Activated CD8-positive, alpha-beta memory T cell treated with anti-CD3 and anti-CD28 coated beads, Interleukin-2, amount 50 U/mL, for 48 hours (primary cell): ENCODE measurements around the gene GGA1.
A peak's percentile ranks its signal among the peaks of the same experiment; 100 is the strongest.

Source experiments
- DNase-seq: peaks from one replicate; pipeline ENCODE4 v3.0.0-alpha.2; 2020

The GGA1 gene, protein sequence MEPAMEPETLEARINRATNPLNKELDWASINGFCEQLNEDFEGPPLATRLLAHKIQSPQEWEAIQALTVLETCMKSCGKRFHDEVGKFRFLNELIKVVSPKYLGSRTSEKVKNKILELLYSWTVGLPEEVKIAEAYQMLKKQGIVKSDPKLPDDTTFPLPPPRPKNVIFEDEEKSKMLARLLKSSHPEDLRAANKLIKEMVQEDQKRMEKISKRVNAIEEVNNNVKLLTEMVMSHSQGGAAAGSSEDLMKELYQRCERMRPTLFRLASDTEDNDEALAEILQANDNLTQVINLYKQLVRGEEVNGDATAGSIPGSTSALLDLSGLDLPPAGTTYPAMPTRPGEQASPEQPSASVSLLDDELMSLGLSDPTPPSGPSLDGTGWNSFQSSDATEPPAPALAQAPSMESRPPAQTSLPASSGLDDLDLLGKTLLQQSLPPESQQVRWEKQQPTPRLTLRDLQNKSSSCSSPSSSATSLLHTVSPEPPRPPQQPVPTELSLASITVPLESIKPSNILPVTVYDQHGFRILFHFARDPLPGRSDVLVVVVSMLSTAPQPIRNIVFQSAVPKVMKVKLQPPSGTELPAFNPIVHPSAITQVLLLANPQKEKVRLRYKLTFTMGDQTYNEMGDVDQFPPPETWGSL

DNA sequence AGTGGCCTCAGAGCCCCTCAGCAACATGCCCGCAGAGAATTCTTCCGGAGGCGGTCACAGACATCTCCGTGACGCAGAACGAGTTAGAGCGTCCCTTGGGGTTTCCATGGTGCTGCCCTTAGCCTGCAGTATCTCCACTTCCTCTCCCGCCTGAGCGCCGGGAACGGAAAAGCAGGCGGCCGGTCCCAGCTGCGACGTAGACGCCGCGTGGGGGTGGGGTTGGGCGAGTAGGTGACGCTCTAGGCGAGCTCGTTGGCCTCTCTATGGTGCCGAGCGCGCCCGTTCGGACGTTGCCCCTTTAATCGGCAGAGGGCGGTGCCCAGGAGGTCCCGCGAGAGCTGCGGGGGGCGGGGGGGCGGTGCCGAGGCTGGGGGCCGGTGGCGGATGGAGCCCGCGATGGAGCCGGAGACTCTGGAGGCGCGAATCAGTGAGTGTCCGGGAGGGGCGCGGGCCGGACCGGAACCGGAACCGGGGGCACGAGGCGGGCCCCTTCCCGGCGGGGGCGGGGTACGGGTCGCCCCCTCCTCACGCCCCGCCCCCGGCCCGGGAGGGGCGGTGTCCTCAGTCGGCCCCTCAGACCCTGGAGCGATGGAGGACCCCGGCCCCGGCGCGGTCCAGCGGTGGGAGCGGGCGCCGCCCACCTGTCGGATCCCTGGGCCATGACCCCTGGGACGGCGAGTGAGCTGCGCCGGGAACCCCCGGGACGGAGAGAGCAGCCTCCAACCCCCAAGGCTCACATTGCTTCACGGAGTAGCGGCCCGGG, at the start of gene GGA1:
Gene GGA1, plus strand, starts transcription at position 358 of the 763 bp plus-strand sequence. Its CDS starts 27 bp downstream, at position 385.
- DNase-seq, result peak; percentile 97

DNA sequence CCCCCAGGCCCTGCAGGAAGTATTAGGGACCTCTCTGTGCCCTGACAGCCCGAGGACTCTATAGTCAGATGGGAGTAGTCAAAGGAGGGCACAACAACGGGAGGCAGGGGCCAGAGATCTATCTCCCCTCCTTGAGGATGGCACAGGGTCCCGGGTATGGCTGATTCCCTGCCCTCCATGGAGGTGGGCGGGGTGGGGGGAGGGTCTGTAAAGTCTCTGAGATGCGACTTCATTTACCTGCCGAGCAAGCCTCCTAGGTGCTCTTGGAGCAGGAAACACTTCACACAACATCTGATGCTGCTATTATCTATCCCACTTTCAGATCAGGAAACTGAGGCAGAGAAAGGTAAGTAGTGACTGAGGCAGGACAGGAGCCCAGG, 49.1 kb upstream of the GGA1 start:
- DNase-seq, result no peak

DNA sequence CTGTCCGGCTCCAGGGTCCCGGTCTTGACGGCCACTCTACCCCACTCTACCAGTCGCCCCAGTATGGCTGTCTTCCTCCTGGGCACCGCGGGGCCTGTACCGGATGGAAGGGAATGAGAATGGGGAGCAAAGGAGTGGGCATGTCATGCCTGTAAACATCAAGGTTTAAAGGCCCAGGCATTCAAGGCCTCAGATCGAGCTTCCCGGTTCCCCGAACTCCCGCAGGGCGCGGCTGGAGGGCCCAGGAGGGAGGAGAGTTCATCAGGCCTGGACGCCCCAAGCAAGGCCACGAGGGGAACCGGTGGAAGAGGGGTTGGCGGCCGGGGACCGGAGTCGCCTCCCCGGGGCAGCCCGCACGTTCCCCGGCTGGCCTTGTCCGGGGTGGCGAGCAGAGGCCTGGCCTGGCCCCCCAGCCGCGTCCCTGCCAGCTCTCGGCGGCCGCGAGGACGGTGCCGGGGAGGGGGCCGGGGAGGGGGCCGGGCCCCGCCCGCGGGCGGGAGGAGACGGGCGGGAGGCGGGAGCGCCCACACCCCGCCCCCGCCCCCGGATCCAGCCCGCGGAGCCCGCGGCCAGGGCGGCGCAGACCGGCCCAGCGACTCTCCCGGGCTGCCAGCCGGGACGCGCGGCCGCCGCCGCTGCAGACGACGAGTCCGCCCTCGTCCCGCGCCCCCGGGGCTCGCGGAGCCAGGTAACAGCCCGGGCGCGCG, 48.6 kb upstream of the GGA1 start, which contains the start of gene CDC42EP1:
Gene CDC42EP1, plus strand, starts transcription at position 580 of the 707 bp plus-strand sequence. CDS start 5,870 bp downstream, outside the sequence.
- no peak for DNase-seq

DNA sequence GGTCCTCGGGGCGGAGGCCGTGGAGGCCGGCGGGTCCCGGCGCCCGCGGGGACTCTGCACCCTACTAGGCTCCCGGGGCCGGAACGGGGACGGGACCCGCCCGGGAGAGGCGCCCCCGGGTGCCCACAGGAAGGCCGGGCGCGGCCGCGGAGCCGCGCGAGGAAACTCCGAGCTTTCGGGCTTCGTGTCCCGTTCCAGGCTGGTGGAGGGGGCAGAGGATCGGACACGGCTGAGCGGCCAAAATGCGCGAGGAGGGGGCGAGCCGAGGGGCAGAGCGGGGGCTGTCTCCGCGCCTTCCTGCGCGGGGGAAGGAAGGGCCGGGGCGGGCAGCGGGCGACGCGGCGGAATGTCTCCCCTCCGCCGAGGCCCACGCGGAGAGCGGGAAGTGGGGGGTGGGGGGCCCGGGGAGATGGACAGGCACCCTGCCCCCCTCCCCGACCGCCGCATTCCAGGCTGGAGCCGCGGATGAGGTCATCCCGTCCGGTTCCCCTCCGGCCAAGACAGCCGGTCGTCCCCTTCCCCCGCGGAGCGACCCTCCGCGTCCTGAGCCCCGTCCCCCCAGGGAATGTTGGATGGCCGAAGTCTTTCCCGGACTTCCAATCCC, 47.9 kb upstream of the GGA1 start:
- no peak for DNase-seq

DNA sequence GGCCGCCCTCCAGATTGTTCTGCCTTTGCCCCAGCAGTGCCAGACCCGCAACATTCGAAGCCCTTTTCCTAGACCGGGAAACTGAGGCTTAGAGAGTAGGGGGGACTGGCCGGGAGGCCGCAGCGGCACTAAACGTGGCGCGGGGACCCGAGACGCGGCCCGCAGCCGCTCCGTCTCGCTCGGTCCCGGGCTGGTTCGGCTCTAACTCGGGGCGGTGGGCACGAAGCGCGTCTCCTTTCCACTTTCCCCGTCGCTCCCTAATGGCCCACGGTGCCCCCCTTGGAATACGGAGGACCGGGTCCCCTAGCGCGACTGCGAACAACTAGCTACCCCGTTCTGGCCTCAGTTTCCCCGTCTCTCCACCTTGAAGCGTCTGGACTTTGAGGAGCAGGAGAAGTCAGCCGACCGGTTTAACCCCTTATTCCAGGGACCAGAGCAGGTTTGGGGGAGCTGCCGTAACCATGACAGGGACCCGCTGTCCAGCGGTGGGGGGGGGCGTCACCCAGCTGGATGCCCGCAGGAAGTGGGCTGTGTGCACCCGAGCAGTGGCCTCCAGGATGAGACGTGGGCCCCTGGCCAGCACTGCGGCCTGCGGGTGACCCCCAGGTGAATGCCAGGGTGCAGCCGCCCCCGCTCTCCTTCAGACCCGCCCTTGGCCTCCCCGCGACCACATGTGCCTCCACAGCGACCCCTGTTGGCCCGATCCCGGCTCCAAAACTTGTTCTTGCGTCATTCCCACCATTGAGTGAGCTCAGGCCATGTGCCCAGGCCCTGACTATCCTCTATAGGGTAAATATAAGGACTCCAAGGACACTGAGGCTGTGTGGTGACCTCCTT, 47.2 kb upstream of the GGA1 start:
- DNase-seq, result peak; percentile 97

DNA sequence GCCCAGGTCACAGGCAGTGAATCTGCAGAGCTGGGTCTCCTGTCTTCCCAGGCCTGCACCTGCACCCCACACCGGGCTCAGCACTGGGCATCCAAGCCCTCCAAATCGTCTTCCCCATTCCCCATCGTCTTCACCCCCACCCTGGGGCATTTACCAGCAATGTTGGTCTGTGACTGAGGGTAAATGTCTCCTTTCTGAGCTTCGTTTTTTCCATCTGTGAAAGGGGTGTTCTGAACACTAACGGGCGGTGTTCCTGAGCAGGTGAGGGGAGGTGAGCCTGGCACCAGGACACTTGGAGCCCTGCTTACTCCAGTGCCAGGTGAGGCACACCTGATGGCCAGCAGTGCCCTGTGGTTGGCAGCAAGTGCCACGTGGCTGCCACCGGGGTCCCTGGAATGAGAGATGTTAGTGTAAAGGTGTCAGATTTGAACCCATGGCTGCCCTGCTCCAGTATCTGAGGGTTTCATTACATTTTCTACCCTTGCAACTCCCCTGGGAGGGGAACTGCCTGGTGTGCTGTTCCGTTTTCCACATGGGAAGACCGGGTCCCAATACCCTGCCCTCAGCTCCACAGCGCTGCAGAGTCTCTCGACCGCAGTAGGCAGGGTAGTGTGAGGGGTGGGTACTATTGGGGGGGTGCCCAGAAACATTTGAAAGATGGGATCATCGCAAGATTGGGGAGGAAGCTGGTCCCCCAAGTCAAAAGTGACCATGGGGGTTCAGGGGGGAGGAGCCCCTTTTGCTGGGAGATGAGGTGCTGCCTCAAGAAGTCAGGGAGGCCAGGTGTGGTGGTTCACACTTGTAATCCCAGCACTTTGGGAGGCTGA, 46.4 kb upstream of the GGA1 start:
- DNase-seq, result no peak

DNA sequence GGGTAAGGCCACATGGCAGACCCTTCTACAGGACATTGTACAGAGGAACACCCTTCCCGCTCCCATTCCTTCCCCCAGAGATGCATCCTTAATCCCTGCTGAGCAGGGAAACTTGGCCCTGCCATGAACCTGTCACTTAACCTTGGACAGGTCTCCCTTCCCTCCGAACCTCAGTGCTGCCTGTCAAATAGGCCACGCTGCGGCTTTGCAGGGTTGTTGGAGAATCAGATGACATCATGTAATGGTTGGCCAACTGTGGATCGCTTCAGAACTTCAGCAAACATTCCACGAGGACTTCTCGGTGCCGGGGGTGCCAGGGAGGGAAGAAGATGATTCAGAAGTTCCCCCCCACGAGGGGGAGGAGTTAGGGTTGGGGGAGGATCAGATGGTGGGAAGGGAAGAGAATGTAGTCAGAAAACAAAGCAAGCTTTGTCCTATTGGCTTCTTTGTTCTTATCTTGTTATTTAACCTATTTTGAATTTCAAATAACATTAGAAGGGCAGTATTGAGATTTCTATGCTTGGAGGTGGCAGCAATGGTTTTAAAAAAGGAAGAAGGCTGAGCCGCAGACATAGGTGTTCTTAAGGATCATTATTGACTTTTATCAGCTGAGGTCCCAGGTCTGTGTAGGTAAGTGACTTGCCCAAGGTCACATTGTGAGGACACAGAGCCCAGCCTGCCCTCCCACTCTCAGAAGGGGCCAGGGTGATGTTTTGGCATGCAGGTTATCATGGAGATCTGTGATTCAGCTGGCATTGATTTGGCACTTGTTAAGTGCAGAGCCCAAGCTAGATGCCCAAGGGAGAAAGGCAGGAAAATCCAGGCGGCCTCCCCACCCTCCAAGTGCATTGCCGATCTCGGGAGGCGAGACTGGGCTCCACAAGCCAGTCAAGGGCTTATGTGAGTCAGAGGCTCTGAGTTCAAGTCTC, 45.2 kb upstream of the GGA1 start:
- no peak for DNase-seq

DNA sequence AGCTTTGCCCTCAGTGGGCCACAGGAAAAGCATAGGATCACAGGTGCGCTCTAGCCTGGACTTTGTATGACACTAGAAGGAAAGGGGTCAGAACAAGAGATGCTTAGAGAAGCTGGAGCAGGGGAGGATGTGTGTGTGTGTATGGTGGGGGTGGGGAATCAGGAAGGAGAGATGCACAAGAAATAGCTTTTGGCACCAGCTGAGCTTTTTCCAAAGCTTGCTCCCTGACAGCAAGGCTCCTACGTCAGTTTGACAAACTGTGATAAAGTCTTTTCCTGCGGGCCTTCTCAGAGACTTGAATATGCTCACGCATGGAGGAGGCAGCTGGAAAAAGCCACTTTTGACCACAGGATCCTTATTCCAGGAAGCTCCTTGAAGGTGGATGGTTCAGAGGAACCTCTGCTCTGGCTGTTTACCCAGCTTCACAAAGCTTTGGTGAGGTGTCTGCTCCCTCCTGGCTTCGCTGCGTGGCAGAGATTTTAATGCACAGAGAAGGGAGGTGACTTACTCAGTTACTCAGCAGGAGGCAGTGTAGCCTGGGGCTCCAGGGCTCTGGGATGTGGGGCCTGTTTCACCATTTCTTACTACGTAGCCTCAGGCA, 44.4 kb upstream of the GGA1 start:
- no peak for DNase-seq

DNA sequence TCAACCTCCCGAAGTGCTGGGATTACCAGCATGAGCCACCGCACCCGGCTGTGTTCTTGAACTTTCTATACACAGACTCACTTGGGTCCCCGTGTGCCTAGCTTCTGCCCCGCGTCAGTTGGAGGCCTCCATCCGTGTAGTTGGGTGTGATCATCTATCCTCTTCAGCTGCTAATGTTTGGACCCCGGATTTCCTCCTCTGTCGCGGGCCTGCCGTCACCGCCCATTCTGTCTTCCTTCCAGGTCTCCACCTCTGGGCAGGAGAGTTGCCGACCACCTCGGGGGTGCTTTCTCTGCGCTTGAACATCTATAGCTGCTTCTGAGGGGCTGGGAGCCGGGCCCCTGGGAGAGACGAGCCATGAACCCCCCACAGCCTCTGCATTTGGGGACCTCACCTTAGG, 42.8 kb upstream of the GGA1 start:
- DNase-seq, result no peak

DNA sequence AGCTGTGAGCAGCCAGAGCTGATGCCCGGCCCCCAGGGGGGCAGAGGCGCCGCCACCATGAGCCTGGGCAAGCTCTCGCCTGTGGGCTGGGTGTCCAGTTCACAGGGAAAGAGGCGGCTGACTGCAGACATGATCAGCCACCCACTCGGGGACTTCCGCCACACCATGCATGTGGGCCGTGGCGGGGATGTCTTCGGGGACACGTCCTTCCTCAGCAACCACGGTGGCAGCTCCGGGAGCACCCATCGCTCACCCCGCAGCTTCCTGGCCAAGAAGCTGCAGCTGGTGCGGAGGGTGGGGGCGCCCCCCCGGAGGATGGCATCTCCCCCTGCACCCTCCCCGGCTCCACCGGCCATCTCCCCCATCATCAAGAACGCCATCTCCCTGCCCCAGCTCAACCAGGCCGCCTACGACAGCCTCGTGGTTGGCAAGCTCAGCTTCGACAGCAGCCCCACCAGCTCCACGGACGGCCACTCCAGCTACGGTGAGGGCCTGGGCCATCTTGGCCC, 42.3 kb upstream of the GGA1 start:
- peak; percentile 71 for DNase-seq

DNA sequence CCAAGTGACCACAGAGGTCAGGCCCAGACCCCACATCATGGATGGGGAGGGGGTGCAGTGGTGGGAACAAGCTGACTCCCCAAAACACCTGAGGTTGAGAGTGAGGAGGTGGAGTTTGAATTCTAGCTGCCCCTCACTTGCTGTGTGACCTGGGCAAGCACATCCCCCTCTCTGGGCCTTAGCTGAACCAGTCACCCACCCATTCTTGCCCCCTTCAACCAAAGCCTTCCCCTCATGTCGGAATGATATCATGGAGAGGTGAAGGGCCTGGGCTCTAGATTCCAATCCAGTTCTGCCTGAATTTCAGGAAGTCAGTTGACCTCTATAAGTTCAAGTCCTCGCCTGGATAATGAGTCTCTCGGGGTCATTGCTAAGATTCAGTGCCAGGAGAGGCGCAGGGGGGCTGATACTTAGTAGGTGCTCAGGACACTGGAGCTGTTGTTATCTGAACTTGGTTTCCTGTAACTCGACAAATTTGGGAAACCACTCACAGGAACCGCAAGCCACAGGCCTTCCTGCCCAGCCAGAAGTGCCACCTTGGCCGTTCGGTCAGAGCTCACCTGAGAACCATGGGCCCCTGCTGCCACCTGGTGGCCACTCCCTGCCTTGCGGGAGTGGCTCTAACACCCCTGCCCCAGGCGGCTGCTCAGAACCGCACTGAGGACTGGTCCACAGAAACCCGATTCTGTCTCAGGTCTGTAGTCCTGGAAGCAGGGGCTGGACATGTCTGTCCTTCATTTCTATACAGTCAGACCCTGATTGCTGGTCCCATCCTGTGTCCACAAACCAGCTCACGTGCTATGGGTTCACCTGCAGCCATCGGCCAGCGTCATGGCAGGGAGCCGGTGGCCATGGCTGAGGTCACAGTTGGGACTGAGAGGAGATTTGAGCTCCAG, 41.5 kb upstream of the GGA1 start:
- DNase-seq, result peak; percentile 98

DNA sequence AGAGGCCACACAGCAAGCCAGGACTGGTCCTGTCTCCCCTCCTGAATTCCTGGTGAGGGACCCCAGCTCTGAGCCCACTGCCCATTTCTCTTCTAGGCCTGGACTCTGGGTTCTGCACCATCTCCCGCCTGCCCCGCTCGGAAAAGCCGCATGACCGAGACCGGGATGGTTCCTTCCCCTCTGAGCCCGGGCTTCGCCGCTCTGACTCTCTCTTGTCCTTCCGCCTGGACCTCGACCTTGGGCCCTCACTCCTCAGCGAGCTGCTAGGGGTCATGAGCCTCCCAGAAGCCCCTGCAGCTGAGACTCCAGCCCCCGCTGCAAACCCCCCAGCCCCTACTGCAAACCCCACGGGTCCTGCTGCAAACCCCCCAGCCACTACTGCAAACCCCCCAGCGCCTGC, 40.6 kb upstream of the GGA1 start:
- no peak for DNase-seq

DNA sequence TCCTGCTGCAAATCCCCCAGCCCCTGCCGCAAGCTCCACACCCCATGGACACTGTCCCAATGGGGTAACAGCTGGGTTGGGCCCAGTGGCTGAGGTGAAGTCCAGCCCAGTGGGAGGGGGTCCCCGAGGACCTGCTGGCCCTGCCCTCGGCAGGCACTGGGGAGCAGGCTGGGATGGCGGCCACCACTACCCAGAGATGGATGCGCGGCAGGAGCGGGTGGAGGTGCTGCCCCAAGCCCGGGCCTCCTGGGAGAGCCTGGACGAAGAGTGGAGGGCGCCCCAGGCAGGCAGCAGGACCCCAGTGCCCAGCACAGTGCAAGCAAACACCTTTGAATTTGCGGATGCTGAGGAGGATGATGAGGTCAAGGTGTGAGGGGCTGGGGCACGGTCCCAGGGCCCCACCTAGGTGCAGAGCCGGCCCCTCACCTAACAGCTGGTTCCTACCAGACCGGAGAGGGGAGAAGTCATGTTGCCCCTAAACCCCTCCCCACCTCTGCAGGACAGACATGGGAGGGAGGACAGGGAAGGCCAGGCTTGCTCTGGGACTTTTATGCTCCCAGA, 40.1 kb upstream of the GGA1 start:
- DNase-seq, result no peak

DNA sequence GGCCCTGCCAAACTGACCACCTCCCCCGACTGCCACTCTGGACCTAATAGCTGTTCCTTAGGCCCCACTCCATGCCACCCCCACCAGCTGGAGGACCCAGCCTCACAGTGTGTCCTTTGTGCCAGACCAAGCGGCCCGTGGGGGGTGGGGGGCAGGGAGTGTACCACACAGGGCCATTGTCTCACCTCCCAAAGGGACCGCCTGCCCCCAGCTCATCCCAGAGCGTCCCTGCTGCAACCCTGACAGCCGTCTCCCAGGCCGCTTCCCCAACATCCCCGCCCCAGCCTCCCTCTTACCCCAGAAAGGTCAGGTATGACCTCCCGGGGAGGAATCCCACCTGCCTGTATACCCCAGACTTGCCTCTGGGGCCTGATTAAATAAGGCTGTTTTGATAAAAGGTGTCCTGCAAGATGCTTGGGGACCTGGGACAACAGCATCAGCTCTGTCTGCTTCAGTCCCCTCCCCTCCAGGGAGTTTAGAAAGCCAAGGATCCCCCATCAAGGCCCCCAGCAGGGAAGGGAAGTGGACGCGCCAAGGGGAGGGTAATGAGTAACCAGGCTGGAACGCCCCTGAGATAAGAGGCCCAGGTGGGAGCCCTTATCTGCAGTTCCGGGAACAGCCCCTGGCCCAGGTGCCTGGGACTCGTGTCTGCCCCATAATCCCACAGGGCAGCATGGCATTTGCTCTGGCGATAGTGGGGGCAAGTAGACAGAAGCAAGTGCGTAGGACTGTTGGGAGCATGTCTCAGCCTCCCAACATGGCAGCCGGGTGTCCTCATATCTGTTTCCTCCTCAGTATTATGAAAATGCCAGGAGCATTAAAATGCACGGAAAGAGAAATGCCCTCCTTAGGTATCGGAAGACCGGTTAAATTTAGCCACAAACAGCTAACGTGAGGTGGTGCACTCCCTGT, 39.4 kb upstream of the GGA1 start:
- no peak for DNase-seq

DNA sequence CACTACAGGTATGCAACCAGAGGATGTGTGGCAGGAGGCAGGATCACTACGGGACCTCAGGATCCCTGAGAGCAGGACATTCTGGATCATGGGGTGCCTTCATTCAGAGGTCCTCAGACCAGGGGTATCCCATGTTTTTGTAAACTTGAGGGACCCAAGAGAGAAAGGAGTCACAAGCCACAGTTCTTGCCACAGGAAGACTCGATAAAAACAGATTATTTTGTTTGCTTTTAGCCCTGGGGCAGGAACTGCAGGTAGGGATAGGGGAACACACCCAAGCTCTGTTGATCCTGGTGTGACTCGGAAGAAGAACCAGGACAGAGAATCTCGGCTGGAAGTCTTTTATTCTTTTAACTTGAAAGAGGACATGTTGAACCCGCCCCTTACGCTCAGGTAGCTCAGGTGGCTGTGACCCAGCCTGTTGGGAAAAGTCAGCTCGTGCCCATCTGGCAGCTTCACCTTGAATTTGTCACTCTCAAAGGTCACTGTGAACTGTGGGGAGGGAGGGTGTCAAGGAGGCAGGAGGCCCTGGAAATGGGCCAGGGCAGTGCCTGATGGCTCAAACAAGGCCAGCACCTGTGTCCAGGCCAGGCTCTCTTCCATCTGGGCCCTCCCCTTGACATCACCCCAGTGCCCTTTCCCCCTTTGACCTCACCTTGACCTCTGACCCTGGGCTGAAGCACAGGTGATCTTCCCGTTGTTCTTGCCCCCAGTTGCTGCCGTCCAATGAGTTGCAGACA, 38.5 kb upstream of the GGA1 start:
- no peak for DNase-seq

DNA sequence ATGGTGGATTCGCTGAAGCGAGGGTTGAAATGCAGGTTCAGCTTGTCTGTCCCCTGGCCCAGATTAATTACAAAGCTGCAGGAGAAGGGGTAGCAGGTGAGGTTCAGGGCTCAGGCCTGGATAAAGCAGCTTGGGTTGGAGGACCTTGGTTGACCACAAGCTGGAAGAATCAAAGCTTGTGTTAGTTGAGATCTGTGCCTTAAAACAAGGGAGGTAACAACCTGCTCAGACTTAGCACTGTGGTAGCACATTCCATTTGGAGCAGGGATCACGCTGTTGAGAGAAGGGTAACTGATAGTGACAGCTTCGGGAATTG, 38.0 kb upstream of the GGA1 start:
- no peak for DNase-seq
